Neuronal stem cell (in vitro differentiated cells): ENCODE results near the gene PIEZO2.

Experiments used
- DNase-seq: peaks from one replicate; pipeline ENCODE4 v3.0.0-alpha.2; 2013; ENCODE audit warnings: low spot score
- H2AFZ ChIP-seq: one replicate; pipeline ENCODE4 v1.6.1; 2013; ENCODE audit warnings: mild to moderate bottlenecking, low read length, inconsistent platforms
- H2AK5ac ChIP-seq: 2 replicates; pipeline ENCODE4 v1.6.1; 2013; ENCODE audit warnings: low read depth, mild to moderate bottlenecking, inconsistent platforms, low read length, moderate library complexity, mixed read lengths
- H2BK120ac ChIP-seq: 2 replicates; pipeline ENCODE4 v1.6.1; 2013; ENCODE audit warnings: low read depth, mild to moderate bottlenecking, inconsistent platforms, low read length, moderate library complexity, mixed read lengths
- H2BK12ac ChIP-seq: one replicate; pipeline ENCODE4 v1.6.1; 2013; ENCODE audit warnings: low read length, inconsistent platforms
- H2BK15ac ChIP-seq: 2 replicates; pipeline ENCODE4 v1.6.1; 2013; ENCODE audit warnings: mild to moderate bottlenecking, low read length, inconsistent platforms, mixed read lengths
- H2BK5ac ChIP-seq: one replicate; pipeline ENCODE4 v1.6.1; 2013; ENCODE audit warnings: inconsistent platforms, mild to moderate bottlenecking, low read length, moderate library complexity
- H3K14ac ChIP-seq: one replicate; pipeline ENCODE4 v1.6.1; 2013; ENCODE audit warnings: low read length, inconsistent platforms
- H3K18ac ChIP-seq: 2 replicates; pipeline ENCODE4 v1.6.1; 2013; ENCODE audit warnings: low read length, inconsistent platforms
- H3K23ac ChIP-seq: 2 replicates; pipeline ENCODE4 v1.6.1; 2013; ENCODE audit warnings: low read depth, mild to moderate bottlenecking, mixed read lengths, low read length, inconsistent platforms; ENCODE audit not compliant: poor library complexity
- H3K27ac ChIP-seq: replicated peaks from 3 replicates; pipeline ENCODE4 v1.5.1; 2013; ENCODE audit warnings: low read length, inconsistent platforms
- H3K27me3 ChIP-seq, 3 experiments: 2 replicates each; pipeline ENCODE4 v1.6.1; 2013; ENCODE audit warnings: low read length in 3 of 3, mild to moderate bottlenecking in 2 of 3, inconsistent platforms in 1 of 3, low read depth in 1 of 3, mixed read lengths in 1 of 3, moderate library complexity in 1 of 3; ENCODE audit not compliant: control insufficient read depth in 3 of 3, insufficient read depth in 3 of 3
- H3K36me3 ChIP-seq, 2 donors: replicated peaks in 1 of 2; 2 replicates each; pipeline ENCODE4 v1.6.1; 2013; ENCODE audit warnings: low read length in 2 of 2; ENCODE audit not compliant: control insufficient read depth in 2 of 2, insufficient read depth in 2 of 2
- H3K4ac ChIP-seq: 2 replicates; pipeline ENCODE4 v1.6.1; 2013; ENCODE audit warnings: inconsistent platforms, mild to moderate bottlenecking, low read length, moderate library complexity
- H3K4me1 ChIP-seq, 2 donors: 1 replicate in 1 of 2; 2 replicates in 1 of 2; pipeline ENCODE4 v1.6.1; 2013; ENCODE audit warnings: low read length in 2 of 2, low read depth in 1 of 2; ENCODE audit not compliant: control insufficient read depth in 2 of 2, insufficient read depth in 1 of 2
- H3K4me2 ChIP-seq: one replicate; pipeline ENCODE4 v1.6.1; 2013; ENCODE audit warnings: mild to moderate bottlenecking, low read length, inconsistent platforms; ENCODE audit not compliant: insufficient read depth, poor library complexity, severe bottlenecking
- H3K4me3 ChIP-seq, 2 donors: 2 replicates each; pipeline ENCODE4 v1.5.1; 2013; ENCODE audit warnings: low read length in 2 of 2, mild to moderate bottlenecking in 2 of 2, inconsistent platforms in 1 of 2, moderate library complexity in 1 of 2
- H3K79me1 ChIP-seq: one replicate; pipeline ENCODE4 v1.6.1; 2013; ENCODE audit warnings: low read depth, mild to moderate bottlenecking, inconsistent platforms, low read length, moderate library complexity
- H3K9ac ChIP-seq: one replicate; pipeline ENCODE4 v1.6.1; 2013; ENCODE audit warnings: mild to moderate bottlenecking, low read depth, low read length, inconsistent platforms; ENCODE audit not compliant: poor library complexity
- H3K9me3 ChIP-seq, 2 donors: replicated peaks in 1 of 2; 2 replicates each; pipeline versions ENCODE3 to v1.6.1; 2013; ENCODE audit warnings: low read length in 2 of 2, mild to moderate bottlenecking in 2 of 2, inconsistent platforms in 1 of 2, low read depth in 1 of 2, mixed read lengths in 1 of 2, moderate library complexity in 1 of 2; ENCODE audit not compliant: control insufficient read depth in 2 of 2, insufficient read depth in 1 of 2
- H4K8ac ChIP-seq: one replicate; pipeline ENCODE4 v1.6.1; 2013; ENCODE audit warnings: low read depth, mild to moderate bottlenecking, inconsistent platforms, low read length, moderate library complexity
- H4K91ac ChIP-seq: one replicate; pipeline ENCODE4 v1.6.1; 2013; ENCODE audit warnings: low read length, low read depth, mild to moderate bottlenecking, inconsistent platforms; ENCODE audit not compliant: poor library complexity
- WGBS, 2 donors: extraction: QIAGEN DNeasy Blood & Tissue Kit; methylation state at CpG; one replicate each; pipeline ENCODE4 v1.1.7; 2013; ENCODE audit warnings: missing lambda C conversion rate in 2 of 2, mixed read lengths in 1 of 2; ENCODE audit not compliant: insufficient read length in 2 of 2, insufficient replicate concordance in 1 of 2; ENCODE audit errors: extremely low coverage in 2 of 2; 5-methylcytosine and 5-hydroxymethylcytosine counted together

PIEZO2 gene

GRCh38 chr18:10852385-10853303, 296.7 kb downstream of the PIEZO2 start:
- no peak for DNase-seq
- Histone ChIP-seq H3K23ac (no peak overlapping the region), H3K4me1 (no peaks in the 10 kb centered on the region), H3K4me2 (no peak overlapping the region), H3K79me1 (no peaks in the 10 kb centered on the region), H2BK15ac (no peak overlapping the region), H2AK5ac (no peak overlapping the region), H2BK120ac (no peak overlapping the region), H3K36me3 (no peaks in the 10 kb centered on the region), H3K14ac (no peak overlapping the region), H3K27me3 (no peaks in the 10 kb centered on the region), H3K4me3 (no peak overlapping the region), H3K18ac (no peak overlapping the region), H3K9me3 (no peaks in the 10 kb centered on the region), H2BK12ac (no peak overlapping the region), H4K8ac (no peak overlapping the region), H3K27ac (no peak overlapping the region), H3K9ac (no peak overlapping the region), H2AFZ (no peak overlapping the region), H3K4ac (no peak overlapping the region), H2BK5ac (no peak overlapping the region), H4K91ac (no peak overlapping the region)
- WGBS, 2 donors, result no CpG with 5 or more reads among the region's 11 CpGs

- WGBS, 2 donors, result no CpG with 5 or more reads among the region's 3 CpGs
- no peak overlapping the region for H4K8ac ChIP-seq
Observed at GRCh38 chr18:10851824-10852319, 297.5 kb downstream of the PIEZO2 start.

GRCh38 chr18:10850840-10851239, 298.5 kb downstream of the PIEZO2 start:
- Histone ChIP-seq H3K4me2 (no peak overlapping the region), H3K4me3 (no peak overlapping the region), H3K9ac (no peak overlapping the region), H4K8ac (no peak overlapping the region), H2BK15ac (no peak overlapping the region), H3K27me3 (no peaks in the 10 kb centered on the region), H2BK120ac (no peak overlapping the region), H3K27ac (no peak overlapping the region), H3K79me1 (no peaks in the 10 kb centered on the region), H2AK5ac (no peak overlapping the region), H4K91ac (no peak overlapping the region), H3K36me3 (no peaks in the 10 kb centered on the region), H3K14ac (no peak overlapping the region), H2AFZ (no peak overlapping the region), H3K18ac (no peak overlapping the region), H2BK12ac (no peak overlapping the region), H3K4me1 (no peaks in the 10 kb centered on the region), H3K9me3 (no peaks in the 10 kb centered on the region), H2BK5ac (no peak overlapping the region), H3K23ac (no peak overlapping the region), H3K4ac (no peak overlapping the region)
- WGBS, 2 donors, result no CpG with 5 or more reads among the region's 1 CpG
- DNase-seq, result no peak

More at GRCh38 chr18:10851824-10852319, 297.5 kb downstream of the PIEZO2 start:
- Histone ChIP-seq H2BK15ac (no peak overlapping the region), H3K4me2 (no peak overlapping the region), H3K27me3 (no peaks in the 10 kb centered on the region), H2BK5ac (no peak overlapping the region), H3K79me1 (no peaks in the 10 kb centered on the region), H3K4ac (no peak overlapping the region), H3K14ac (no peak overlapping the region), H2BK12ac (no peak overlapping the region), H2BK120ac (no peak overlapping the region), H4K91ac (no peak overlapping the region), H3K36me3 (no peaks in the 10 kb centered on the region), H3K4me3 (no peak overlapping the region), H2AFZ (no peak overlapping the region), H3K23ac (no peak overlapping the region), H3K4me1 (no peaks in the 10 kb centered on the region), H2AK5ac (no peak overlapping the region), H3K9me3 (no peaks in the 10 kb centered on the region), H3K18ac (no peak overlapping the region), H3K27ac (no peak overlapping the region), H3K9ac (no peak overlapping the region)
- DNase-seq, result peak; percentile 35

GRCh38 chr18:10850216-10850615, 299.2 kb downstream of the PIEZO2 start:
- Histone ChIP-seq H3K4me3 (no peak overlapping the region), H3K4me1 (no peaks in the 10 kb centered on the region), H2BK120ac (no peak overlapping the region), H3K4ac (no peak overlapping the region), H2AFZ (no peak overlapping the region), H3K27me3 (no peaks in the 10 kb centered on the region), H3K9me3 (no peaks in the 10 kb centered on the region), H3K36me3 (no peaks in the 10 kb centered on the region), H2AK5ac (no peak overlapping the region), H3K4me2 (no peak overlapping the region), H2BK12ac (no peak overlapping the region), H4K91ac (no peak overlapping the region), H4K8ac (no peak overlapping the region), H3K9ac (no peak overlapping the region), H2BK15ac (no peak overlapping the region), H3K27ac (no peak overlapping the region), H3K23ac (no peak overlapping the region), H3K18ac (no peak overlapping the region), H3K14ac (no peak overlapping the region), H3K79me1 (no peaks in the 10 kb centered on the region), H2BK5ac (no peak overlapping the region)
- DNase-seq, result no peak
- no CpG with 5 or more reads among the region's 7 CpGs for WGBS, 2 donors
